Left forelimb (tissue), 1 donor: ENCODE results near the gene ITPR1.

Experiments used
- DNase-seq: peaks from one replicate; pipeline ENCODE4 v3.0.0-alpha.2; 2018; ENCODE audit warnings: low spot score

The ITPR1 gene

GRCh38 chr3:4744405-4745234 lies 251.5 kb downstream of the ITPR1 start:
- peak; percentile 6 for DNase-seq

- peak; percentile 4 for DNase-seq
Observed at GRCh38 chr3:4745235-4745610, 252.1 kb downstream of the ITPR1 start.

- DNase-seq, result no peak
Observed at GRCh38 chr3:4746241-4746958, 253.3 kb downstream of the ITPR1 start.

GRCh38 chr3:4748127-4748526 lies 255.0 kb downstream of the ITPR1 start:
- no peak for DNase-seq

GRCh38 chr3:4748701-4749378 lies 255.7 kb downstream of the ITPR1 start:
- no peak for DNase-seq

GRCh38 chr3:4749567-4750002 lies 256.4 kb downstream of the ITPR1 start:
- no peak for DNase-seq

GRCh38 chr3:4750306-4750968 lies 257.3 kb downstream of the ITPR1 start:
- DNase-seq, result no peak

GRCh38 chr3:4751029-4751501 lies 257.9 kb downstream of the ITPR1 start:
- no peak for DNase-seq

GRCh38 chr3:4751502-4752101 lies 258.5 kb downstream of the ITPR1 start:
- DNase-seq, result no peak

- peak; percentile 54 for DNase-seq
Observed at GRCh38 chr3:4752201-4753072, 259.3 kb downstream of the ITPR1 start.

GRCh38 chr3:4753073-4753691 lies 260.0 kb downstream of the ITPR1 start:
- peak; percentile 9 for DNase-seq

- no peak for DNase-seq
Observed at GRCh38 chr3:4754180-4755086, 261.3 kb downstream of the ITPR1 start.

GRCh38 chr3:4755566-4755965 lies 262.4 kb downstream of the ITPR1 start:
- DNase-seq, result no peak

GRCh38 chr3:4756057-4756775 lies 263.1 kb downstream of the ITPR1 start:
- DNase-seq, result no peak

GRCh38 chr3:4756855-4757574 lies 263.9 kb downstream of the ITPR1 start:
- no peak for DNase-seq

- no peak for DNase-seq
Observed at GRCh38 chr3:4757575-4758248, 264.6 kb downstream of the ITPR1 start.

GRCh38 chr3:4758249-4758860 lies 265.2 kb downstream of the ITPR1 start:
- DNase-seq, result no peak
